ENCODE measurements around the gene MAP7D1. TPM values are rescaled to one million over a fixed set of nuclear protein-coding genes. Genes with fewer than 3 reads are reported as not detected.

MAP7D1 gene
- total RNA-seq, 2 experiments from 2014 or later = 122 to 133 TPM

- H3K4me3 Mint-ChIP-seq = no peak overlapping the region
- intact Hi-C loops (cut with DNase I, micrococcal nuclease) = no loop called here
- no peaks in the 10 kb centered on the region for H3K9me3 Mint-ChIP-seq (ENCODE audit: low read depth)
- ATAC-seq = no peak
- POLR2A ChIA-PET = interaction anchor here (1.1 kb wide), 1 partner anchor 9 kb away, joined by 4 read pairs; no protein-coding TSS in a partner anchor
- H3K27me3 Mint-ChIP-seq = no peaks in the 10 kb centered on the region
- DNase-seq = no peak
- peaks cover 50% of the 10 kb centered on the region for H3K4me1 Mint-ChIP-seq
- H3K27ac Mint-ChIP-seq = peak overlapping the region; percentile 21
- peaks cover 17% of the 10 kb centered on the region for H3K36me3 Mint-ChIP-seq (ENCODE audit: low read depth)
- CTCF ChIA-PET = interaction anchor here (1.0 to 2.6 kb wide), 2 partner anchors 10 to 12 kb away, joined by 3 to 6 read pairs; no protein-coding TSS in a partner anchor
Observed at GRCh38 chr1:36142121-36142520, 13.8 kb upstream of the MAP7D1 start.

GRCh38 chr1:36143424-36143823, 12.5 kb upstream of the MAP7D1 start:
- CTCF ChIA-PET = interaction anchor here (1.3 to 2.6 kb wide), 2 partner anchors 10 to 12 kb away, joined by 5 to 6 read pairs; no protein-coding TSS in a partner anchor
- Mint-ChIP-seq H3K27ac (no peak overlapping the region), H3K4me3 (no peak overlapping the region), H3K27me3 (no peaks in the 10 kb centered on the region), H3K9me3 (ENCODE audit: low read depth) (no peaks in the 10 kb centered on the region), H3K36me3 (ENCODE audit: low read depth) (peaks cover 12% of the 10 kb centered on the region), H3K4me1 (peaks cover 59% of the 10 kb centered on the region)
- DNase-seq (no peak), ATAC-seq (peak; percentile 37)
- intact Hi-C loops (cut with DNase I, micrococcal nuclease) = no loop called here
- POLR2A ChIA-PET = no interaction called here

- DNase-seq = no peak
- ChIA-PET POLR2A (interaction anchor here (0.6 to 0.9 kb wide), 2 partner anchors 54 to 79 kb away, joined by 3 to 9 read pairs; no protein-coding TSS in a partner anchor), CTCF (interaction anchor here (0.6 to 2.6 kb wide), 3 partner anchors 11 to 130 kb away, joined by 5 to 6 read pairs (median 5); no protein-coding TSS in a partner anchor)
- Mint-ChIP-seq H3K36me3 (ENCODE audit: low read depth) (peaks cover 11% of the 10 kb centered on the region), H3K4me3 (no peak overlapping the region), H3K4me1 (peaks cover 63% of the 10 kb centered on the region), H3K27me3 (no peaks in the 10 kb centered on the region), H3K27ac (no peak overlapping the region), H3K9me3 (ENCODE audit: low read depth) (no peaks in the 10 kb centered on the region)
- ATAC-seq = no peak
- intact Hi-C loops (cut with DNase I, micrococcal nuclease) = no loop called here
Observed at GRCh38 chr1:36144413-36144812, 11.5 kb upstream of the MAP7D1 start.

GRCh38 chr1:36148821-36149236, 7.1 kb upstream of the MAP7D1 start:
- intact Hi-C loops (cut with DNase I, micrococcal nuclease) = loop anchor here (1.0 to 5.0 kb wide), 19 partner anchors 8 to 1543 kb away; partner anchors contain the start of genes ADPRS (in 2 of the 2), MRPS15 (in 2 of the 2), THRAP3 (in 2 of the 2) and AGO3 (in 1 of the 2)
- Mint-ChIP-seq H3K4me1 (peaks cover 68% of the 10 kb centered on the region), H3K36me3 (ENCODE audit: low read depth) (peaks cover 2% of the 10 kb centered on the region), H3K9me3 (ENCODE audit: low read depth) (no peaks in the 10 kb centered on the region), H3K27me3 (no peaks in the 10 kb centered on the region), H3K27ac (peak overlapping the region; percentile 94), H3K4me3 (peak overlapping the region; percentile 95)
- DNase-seq (no peak), ATAC-seq (peak; percentile 2)
- ChIA-PET POLR2A (interaction anchor here (0.6 to 2.2 kb wide), 12 partner anchors 11 to 315 kb away, joined by 3 to 34 read pairs (median 5); partner anchors contain the start of genes MRPS15, OSCP1 and THRAP3), CTCF (interaction anchor here (0.6 to 3.9 kb wide), 23 partner anchors 13 to 273 kb away, joined by 3 to 65 read pairs (median 5); partner anchors contain the start of genes SH3D21 and THRAP3)

GRCh38 chr1:36149237-36149972, 6.6 kb upstream of the MAP7D1 start, which contains the start of gene TRAPPC3:
Gene TRAPPC3 (minus strand): TSS chr1:36149486. CDS start chr1:36149378, 108 bp downstream.
- no peaks in the 10 kb centered on the region for H3K27me3 Mint-ChIP-seq
- H3K36me3 Mint-ChIP-seq (ENCODE audit: low read depth) = peaks cover 2% of the 10 kb centered on the region
- H3K4me1 Mint-ChIP-seq = peaks cover 67% of the 10 kb centered on the region
- ATAC-seq = peak; percentile 93
- ChIA-PET POLR2A (interaction anchor here (0.6 to 2.2 kb wide), 15 partner anchors 10 to 669 kb away, joined by 3 to 34 read pairs (median 5); partner anchors contain the start of genes MRPS15, OSCP1 and THRAP3), CTCF (interaction anchor here (0.5 to 3.9 kb wide), 36 partner anchors 12 to 272 kb away, joined by 3 to 65 read pairs (median 4); partner anchors contain the start of genes SH3D21 and THRAP3)
- H3K9me3 Mint-ChIP-seq (ENCODE audit: low read depth) = no peaks in the 10 kb centered on the region
- H3K4me3 Mint-ChIP-seq = peak within 1 kb of the TSS; percentile 95
- H3K27ac Mint-ChIP-seq = peak within 1 kb of the TSS; percentile 94
- intact Hi-C loops (cut with DNase I, micrococcal nuclease) = loop anchor here (1.0 to 5.0 kb wide), 19 partner anchors 8 to 1543 kb away; partner anchors contain the start of genes ADPRS (in 2 of the 2), MRPS15 (in 2 of the 2), THRAP3 (in 2 of the 2) and AGO3 (in 1 of the 2)
- peak; percentile 100 for DNase-seq

GRCh38 chr1:36149973-36150295, 6.0 kb upstream of the MAP7D1 start:
- H3K36me3 Mint-ChIP-seq (ENCODE audit: low read depth) = peaks cover 2% of the 10 kb centered on the region
- H3K4me3 Mint-ChIP-seq = peak overlapping the region; percentile 95
- no peaks in the 10 kb centered on the region for H3K9me3 Mint-ChIP-seq (ENCODE audit: low read depth)
- H3K4me1 Mint-ChIP-seq = peaks cover 67% of the 10 kb centered on the region
- peak overlapping the region; percentile 92 for H3K27ac Mint-ChIP-seq
- intact Hi-C loops (cut with DNase I, micrococcal nuclease) = loop anchor here (1.0 to 5.0 kb wide), 20 partner anchors 7 to 1542 kb away; partner anchors contain the start of genes ADPRS (in 2 of the 2), MRPS15 (in 2 of the 2), THRAP3 (in 2 of the 2) and AGO3 (in 1 of the 2)
- DNase-seq (peak; percentile 50), ATAC-seq (no peak)
- ChIA-PET CTCF (interaction anchor here (0.5 to 3.9 kb wide), 32 partner anchors 11 to 272 kb away, joined by 3 to 65 read pairs (median 5); partner anchors contain the start of genes SH3D21 and THRAP3), POLR2A (interaction anchor here (0.6 to 2.2 kb wide), 13 partner anchors 10 to 668 kb away, joined by 3 to 34 read pairs (median 5); partner anchors contain the start of genes MRPS15, OSCP1 and THRAP3)
- H3K27me3 Mint-ChIP-seq = no peaks in the 10 kb centered on the region

GRCh38 chr1:36150296-36151133, 5.4 kb upstream of the MAP7D1 start:
- Mint-ChIP-seq H3K36me3 (ENCODE audit: low read depth) (peaks cover 2% of the 10 kb centered on the region), H3K9me3 (ENCODE audit: low read depth) (no peaks in the 10 kb centered on the region), H3K4me1 (peaks cover 69% of the 10 kb centered on the region), H3K4me3 (peak overlapping the region; percentile 95), H3K27me3 (no peaks in the 10 kb centered on the region), H3K27ac (peak overlapping the region; percentile 92)
- CTCF ChIA-PET = interaction anchor here (0.5 to 3.9 kb wide), 27 partner anchors 11 to 270 kb away, joined by 3 to 65 read pairs (median 5); partner anchors contain the start of gene THRAP3
- DNase-seq = peak; percentile 89
- intact Hi-C loops (cut with DNase I, micrococcal nuclease) = loop anchor here in 1 of 2 experiments (5.0 kb wide), 1 partner anchor 1327 kb away; no protein-coding TSS in a partner anchor
- ATAC-seq = peak; percentile 61
- POLR2A ChIA-PET = interaction anchor here (0.6 to 2.2 kb wide), 11 partner anchors 9 to 668 kb away, joined by 3 to 34 read pairs (median 4); partner anchors contain the start of genes OSCP1 and THRAP3

GRCh38 chr1:36151134-36151844, 4.7 kb upstream of the MAP7D1 start:
- intact Hi-C loops (cut with DNase I, micrococcal nuclease) = loop anchor here in 1 of 2 experiments (5.0 kb wide), 1 partner anchor 1326 kb away; no protein-coding TSS in a partner anchor

GRCh38 chr1:36151845-36152203, 4.1 kb upstream of the MAP7D1 start:
- H3K4me1 Mint-ChIP-seq = peaks cover 65% of the 10 kb centered on the region

More at GRCh38 chr1:36151134-36151844, 4.7 kb upstream of the MAP7D1 start:
- Mint-ChIP-seq H3K4me1 (peaks cover 69% of the 10 kb centered on the region), H3K36me3 (ENCODE audit: low read depth) (peaks cover 2% of the 10 kb centered on the region), H3K4me3 (peak overlapping the region; percentile 95), H3K9me3 (ENCODE audit: low read depth) (no peaks in the 10 kb centered on the region), H3K27me3 (no peaks in the 10 kb centered on the region), H3K27ac (peak overlapping the region; percentile 92)
- ChIA-PET POLR2A (interaction anchor here (1.1 to 2.2 kb wide), 3 partner anchors 9 to 74 kb away, joined by 3 to 10 read pairs (median 4); no protein-coding TSS in a partner anchor), CTCF (interaction anchor here (0.7 to 3.9 kb wide), 7 partner anchors 10 to 592 kb away, joined by 3 to 65 read pairs (median 26); no protein-coding TSS in a partner anchor)
- ATAC-seq = no peak
- no peak for DNase-seq

More at GRCh38 chr1:36151845-36152203, 4.1 kb upstream of the MAP7D1 start:
- Mint-ChIP-seq H3K27ac (peak overlapping the region; percentile 90), H3K4me3 (peak overlapping the region; percentile 6), H3K27me3 (no peaks in the 10 kb centered on the region), H3K36me3 (ENCODE audit: low read depth) (peaks cover 2% of the 10 kb centered on the region), H3K9me3 (ENCODE audit: low read depth) (no peaks in the 10 kb centered on the region)
- POLR2A ChIA-PET = interaction anchor here (1.1 to 1.5 kb wide), 2 partner anchors 9 to 74 kb away, joined by 3 to 4 read pairs; no protein-coding TSS in a partner anchor
- CTCF ChIA-PET = interaction anchor here (0.7 to 3.9 kb wide), 5 partner anchors 10 to 592 kb away, joined by 3 to 65 read pairs (median 4); no protein-coding TSS in a partner anchor
- no peak for ATAC-seq
- peak; percentile 70 for DNase-seq
- intact Hi-C loops (cut with DNase I, micrococcal nuclease) = loop anchor here in 1 of 2 experiments (5.0 kb wide), 1 partner anchor 1325 kb away; no protein-coding TSS in a partner anchor
